ENCODE results near the gene NOL12.

NOL12 gene

DNA sequence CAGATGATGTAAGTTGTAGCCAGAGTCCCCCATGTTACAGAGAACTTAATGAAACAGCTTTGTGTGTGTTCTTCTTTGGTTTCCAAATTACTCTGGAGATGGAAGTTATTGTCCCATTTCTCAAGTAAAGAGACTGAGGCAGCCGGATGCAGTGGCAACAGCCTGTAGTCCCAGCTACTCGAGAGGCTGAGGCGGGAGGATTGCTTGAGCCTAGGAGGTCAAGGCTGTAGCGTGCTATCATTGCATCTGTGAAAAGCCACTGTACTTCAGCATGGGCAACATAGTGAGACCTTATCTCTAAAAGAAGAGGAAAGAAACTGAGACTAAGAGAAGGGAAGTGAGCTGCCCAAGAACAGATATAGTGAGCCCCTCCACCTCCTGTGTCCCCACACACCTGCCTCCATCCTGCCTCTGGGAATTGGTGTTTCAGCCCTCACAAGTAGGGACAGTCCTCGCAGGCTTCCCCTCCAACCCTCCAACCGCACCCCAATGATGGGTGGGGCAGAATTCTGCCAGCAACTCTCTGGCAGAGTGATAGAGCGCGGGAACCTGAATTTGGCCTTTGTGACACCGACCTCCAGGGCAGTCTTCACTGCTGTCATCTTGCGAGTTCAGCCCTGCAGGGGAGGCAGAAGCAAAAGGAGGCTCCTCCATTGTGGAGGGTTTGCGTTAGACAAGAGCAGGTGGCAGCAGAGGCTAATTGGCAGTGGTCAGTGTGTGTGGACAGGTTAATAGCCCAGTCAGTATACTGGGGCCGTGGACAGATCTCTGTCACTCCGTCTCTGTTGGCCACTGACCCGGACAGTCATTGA, 26.0 kb upstream of the NOL12 start:
- DNase-seq: no peak

DNA sequence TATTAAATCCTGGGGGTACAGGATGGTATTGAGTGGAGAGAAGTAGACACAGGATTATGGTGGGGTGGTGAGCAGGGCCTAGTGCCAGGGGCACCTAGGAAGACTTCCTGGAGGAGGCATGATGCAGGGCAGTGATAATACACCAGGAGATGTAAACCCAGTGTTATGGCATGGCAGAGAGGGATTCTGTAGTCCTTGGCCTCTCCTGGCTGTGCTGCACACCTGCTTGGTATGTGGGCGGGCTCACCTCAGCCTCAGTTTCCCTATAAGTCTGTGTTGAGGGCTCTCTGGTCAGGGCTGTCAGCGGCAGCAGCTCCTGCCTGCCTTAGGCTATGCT, 25.5 kb upstream of the NOL12 start:
- DNase-seq: no peak

DNA sequence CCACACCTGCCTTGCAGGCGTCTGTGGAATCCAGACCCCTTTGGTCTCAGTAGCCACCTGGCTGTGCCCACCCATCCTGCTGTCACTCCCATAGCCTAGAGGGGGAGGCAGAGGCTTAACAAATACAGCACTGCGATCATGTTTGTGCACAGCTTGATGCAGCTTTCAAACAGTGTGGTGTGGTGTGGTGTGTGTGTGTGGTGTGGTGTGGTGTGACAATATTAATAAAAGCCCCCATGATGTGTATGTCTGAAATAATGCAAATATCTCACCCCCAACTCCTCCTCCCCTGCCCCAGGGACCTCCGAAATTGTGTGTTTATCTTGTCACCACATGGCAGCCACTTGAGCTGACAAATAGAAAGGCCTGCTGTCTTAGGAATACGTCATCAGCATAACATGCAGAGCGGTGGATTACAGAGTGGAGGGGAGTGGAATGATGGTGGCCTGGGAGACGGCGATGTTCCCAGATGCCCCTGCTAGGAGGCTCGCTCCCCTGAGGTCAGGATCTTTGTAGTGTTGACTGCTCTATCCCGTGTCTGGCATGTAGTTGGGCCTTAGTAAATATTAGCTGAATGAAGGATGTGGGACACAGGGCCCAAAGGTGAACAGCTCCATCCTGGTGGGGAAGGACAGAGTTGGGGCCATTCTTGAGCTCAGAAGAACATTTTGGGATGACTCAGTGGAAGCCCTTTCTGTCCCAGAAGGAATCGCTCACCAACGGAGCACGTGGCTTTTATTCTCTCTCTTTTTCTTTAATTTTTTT, 24.8 kb upstream of the NOL12 start:
- DNase-seq: peak; percentile 85

DNA sequence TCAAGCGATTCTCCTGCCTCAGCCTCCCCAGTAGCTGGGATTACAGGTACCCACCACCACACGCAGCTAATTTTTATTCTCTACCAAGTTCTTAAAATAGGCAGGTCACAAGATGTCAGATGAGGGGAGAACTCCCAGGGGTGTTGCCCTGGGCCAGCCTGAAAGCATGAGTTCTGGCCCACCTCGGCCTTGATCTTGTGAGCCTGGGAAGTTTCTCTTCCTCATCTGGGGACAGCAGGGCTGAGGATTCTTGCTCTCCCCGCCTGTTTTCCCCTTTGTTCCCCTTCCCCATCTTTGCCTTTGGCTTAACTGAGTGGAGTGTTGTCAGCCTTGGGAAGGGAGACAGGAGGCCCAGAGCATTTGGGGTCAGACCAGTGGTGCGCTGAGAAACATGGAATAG, 24.1 kb upstream of the NOL12 start:
- DNase-seq: no peak

DNA sequence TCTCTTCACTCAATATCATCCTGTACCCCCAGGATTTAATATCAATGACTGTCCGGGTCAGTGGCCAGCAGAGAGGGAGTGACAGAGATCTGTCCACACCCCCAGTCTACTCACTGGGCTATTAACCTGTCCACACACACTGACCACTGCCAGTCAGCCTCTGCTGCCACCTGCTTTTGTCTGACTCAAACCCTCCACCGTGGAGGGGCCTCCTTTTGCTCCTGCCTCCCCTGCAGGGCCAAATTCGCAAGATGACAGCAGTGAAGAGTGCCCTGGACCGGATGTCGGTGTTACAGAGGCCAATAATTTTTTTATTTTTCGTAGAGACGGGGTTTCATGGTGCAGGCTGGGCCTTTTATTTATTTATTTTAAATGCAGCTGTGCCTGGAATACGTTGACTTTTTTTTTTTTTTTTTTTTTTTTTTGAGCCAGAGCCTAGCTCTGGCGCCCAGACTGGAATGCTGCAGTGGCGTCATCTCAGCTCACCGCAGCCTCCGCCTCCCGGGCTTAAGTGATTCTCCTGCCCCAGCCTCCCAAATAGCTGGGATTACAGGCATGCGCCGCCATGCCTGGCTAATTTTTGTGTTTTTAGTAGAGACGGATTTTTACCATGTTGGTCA, 22.5 kb upstream of the NOL12 start:
- peak; percentile 40 for DNase-seq

DNA sequence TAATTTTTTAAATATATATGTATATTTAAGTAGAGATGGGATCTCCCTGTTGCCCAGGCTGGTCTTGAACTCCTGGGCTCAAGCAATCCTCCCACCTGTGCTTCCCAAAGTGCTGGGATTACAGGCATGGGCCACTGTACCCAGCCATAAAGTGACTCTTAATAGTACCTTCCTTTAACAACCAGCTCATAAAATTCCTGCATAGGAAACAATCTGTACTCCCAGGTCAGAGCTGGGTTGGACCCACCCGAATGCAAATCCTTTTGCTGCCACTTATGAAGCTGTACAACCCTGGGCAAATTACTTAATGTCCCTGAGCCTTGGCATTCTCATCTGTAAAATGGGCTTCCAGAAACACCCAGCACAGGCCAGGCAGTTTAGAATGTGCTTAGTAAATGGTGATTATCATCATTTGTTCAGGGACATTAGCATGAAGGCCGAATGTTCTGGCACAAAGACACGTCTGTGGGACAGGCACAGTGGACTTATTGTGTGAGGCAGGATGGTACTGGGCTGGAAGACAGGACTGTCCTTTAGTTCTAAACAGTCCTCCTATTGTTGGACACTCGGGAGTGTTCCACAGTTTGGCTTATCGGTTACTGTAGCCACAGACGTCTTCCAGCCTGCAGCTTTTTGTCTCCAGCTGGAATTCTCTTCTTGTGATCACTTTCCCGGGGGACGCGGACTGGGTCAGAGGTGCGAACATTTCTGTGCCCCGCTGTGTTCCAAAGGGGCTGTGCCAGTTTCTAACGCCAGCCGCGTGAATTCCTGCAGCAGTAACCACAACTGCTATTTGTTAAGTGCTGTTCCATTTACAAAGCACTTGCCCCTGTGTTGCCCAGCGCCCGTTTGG, 21.7 kb upstream of the NOL12 start:
- DNase-seq: no peak

DNA sequence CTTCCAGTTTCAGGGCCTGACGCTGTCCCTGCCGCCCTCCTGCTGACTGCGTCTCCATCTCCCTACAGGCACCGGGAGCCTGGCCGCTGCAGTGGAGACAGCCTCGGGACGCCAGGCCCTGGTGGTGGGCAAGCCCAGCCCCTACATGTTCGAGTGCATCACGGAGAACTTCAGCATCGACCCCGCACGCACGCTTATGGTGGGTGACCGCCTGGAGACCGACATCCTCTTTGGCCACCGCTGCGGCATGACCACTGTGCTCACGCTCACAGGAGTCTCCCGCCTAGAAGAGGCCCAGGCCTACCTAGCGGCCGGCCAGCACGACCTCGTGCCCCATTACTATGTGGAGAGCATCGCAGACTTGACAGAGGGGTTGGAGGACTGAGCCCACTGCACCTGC, 20.7 kb upstream of the NOL12 start:
- DNase-seq: no peak

DNA sequence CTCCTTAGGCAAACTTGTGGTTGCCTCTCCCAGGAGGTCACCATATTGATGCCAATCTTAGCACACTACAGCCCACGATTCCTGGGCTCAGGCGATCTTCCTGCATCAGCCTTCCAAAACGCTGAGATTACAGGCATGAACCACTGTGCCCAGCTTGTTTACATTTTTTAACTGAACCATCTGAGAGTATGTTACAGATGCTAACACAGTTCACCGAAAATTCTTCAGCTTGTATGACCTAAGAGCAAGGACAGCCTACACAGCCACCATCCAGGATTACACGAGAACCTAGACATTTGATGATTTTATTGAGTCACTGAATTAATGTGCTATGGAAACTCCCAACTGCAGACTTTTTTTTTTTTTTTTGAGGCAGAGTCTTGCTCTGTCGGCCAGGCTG, 16.6 kb upstream of the NOL12 start:
- peak; percentile 55 for DNase-seq

DNA sequence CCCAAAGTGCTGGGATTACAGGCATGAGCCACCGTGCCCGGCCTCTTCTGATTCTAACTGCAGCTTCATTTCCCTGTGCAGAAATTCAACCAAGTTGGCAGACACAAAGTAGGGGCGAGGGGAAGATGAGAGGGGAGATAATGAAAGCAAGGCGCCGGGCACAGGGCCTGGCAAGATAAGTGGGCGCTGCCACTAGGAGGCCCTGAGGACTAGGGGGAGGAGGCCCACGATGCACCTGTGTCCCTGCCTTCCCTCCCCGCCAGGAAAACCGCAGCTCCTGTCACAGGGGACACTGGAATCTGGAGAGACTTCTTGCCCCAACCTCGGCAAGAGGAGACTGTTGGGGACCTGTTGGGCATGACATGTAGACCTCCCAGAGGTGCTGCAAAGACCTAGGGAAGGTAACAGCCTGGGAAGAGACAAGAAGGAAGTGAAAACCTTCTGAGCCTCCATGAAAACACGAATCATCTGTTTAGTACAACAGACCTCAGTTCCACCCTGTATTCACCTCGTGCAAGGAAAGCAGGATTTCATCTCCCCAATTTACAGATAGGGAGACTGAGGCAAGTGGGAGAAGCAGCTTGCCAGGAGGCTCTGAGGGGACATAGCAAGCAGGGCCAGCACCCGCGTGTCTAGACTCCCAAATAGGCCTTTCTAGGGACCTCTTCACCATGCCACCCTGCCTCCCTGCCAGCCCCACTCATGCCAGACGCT, 13.8 kb upstream of the NOL12 start:
- no peak for DNase-seq

DNA sequence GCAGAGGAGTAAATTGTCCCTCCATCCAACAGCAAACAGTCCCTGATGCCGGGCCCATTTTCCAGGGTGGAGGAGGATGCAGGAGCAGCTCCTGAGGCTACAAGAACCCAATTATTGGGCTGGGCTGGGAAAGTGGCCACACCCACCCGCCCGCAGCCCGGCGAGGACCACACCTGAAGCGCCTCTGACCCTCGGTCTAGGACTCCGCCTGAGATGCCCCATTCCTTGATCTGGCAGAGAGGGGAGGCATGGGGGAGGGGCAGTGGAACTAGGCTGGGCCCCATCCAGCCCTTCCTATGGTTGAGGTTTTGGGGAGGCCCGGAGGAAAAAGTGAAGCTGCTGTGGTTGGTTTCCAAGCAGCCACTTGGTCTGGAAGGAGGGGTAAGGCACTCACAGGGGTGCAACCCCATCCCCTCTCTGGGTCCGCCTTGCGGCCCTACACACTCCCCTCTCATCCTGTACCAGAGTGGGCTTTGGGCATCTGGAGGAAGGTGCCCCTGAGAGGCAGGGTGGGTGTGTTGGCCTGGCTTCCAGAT, 13.2 kb upstream of the NOL12 start:
- no peak for DNase-seq

DNA sequence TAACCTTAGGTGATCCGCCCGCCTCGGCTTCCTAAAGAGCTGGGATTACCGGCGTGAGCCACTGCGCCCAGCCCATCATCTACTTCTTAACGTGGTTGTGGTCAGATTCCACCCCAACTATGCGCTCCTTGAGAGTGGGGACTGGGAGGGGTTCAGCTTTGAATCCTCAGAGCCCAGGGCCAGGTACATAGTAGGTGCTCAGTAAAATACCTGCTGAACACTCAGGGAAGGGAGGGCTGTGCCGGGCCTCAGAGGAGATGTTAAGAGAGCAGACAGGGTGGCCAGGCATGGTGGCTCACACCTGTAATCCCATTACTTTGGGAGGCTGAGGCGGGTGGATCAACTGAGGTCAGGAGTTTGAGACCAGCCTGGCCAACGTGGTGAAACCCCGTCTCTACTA, 11.9 kb upstream of the NOL12 start:
- DNase-seq: no peak

DNA sequence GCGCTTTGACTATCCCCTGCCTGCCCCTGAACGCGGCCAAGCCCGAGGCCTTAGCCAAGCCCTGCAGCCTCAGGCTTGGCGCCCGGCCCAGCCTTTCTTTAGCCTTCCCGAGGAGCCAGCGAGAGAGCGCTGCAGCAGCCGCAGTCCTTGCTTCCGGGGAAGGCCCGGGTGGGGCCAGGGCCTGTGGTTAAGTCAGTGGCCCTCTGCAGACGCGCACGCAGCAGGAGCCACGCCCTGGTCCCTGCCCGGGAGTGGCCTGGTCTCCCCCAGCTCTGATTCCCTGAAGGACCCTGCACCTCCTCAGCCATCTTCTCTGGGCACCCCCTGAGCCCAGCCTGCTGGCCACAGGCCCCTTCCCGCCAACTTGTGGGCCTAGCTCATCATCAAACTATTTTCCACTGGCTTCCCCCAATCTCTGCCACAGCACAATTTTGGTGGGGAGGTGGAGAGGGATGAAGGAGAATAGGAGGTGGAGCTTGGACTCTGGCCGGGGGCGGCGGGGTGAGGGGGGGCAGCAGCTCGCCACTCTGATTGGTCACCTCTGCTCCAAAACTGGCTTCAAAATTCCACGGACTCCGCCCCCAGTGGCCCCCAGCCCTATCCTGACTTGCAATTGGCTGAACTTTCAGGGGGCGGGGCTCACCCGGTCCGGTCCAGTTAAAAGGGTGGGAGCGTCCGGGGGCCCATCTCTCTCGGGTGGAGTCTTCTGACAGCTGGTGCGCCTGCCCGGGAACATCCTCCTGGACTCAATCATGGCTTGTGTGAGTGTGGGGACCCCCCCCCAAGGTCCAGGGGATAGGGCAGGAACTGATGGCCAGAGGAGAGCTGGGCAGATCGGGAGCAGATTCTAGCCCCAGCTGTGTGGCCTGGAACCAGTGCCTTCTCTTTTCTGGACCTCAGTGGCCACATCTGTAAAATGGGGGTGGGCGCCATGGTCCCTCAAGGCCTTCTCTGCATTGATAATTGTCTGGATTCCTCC, 10.9 kb upstream of the NOL12 start, which contains the start of gene LGALS1:
Gene LGALS1, plus strand, starts transcription at position 686 of the 979 bp plus-strand sequence. Its CDS starts 67 bp downstream, at position 753.
- peak; percentile 99 for DNase-seq

DNA sequence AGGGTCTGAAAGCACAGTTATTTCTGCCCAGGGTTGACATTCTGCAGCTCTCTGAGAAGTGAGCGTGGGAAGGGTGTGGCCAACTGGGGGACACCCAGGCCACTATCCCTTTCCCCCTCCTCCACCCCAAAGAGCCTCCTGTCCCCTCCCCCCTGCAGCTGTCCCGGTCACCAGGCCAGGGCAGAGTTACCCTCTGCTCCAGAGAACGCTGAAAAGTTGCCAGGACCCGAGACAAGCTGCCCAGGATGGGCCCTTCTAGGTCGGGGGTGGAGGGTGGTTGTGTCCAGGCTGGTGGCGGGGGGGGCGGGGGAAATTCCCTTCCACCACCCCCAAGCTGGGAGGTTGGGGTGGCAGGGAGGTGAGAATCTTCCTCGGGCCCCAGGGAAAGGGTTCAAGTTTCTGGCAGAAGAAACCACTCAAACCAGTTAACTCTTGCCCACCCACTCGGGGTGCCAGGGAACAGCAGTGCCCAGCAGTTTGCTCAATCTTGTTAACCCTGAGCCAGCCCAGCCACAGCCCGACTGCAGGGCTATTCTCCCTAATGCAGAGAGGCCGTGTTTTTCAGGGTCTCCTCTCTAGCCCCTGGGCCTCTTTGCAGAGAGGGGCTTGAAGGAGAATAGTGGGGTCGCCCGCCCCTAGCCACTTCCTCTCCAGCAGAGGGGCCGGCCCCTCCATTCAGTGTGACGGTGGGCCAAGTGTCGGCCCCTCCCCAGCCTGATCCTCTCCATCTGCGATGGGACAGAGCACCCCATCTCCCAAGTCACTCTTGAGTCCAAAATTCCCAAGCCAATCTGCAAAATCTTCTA, 10.0 kb upstream of the NOL12 start:
- peak; percentile 35 for DNase-seq

DNA sequence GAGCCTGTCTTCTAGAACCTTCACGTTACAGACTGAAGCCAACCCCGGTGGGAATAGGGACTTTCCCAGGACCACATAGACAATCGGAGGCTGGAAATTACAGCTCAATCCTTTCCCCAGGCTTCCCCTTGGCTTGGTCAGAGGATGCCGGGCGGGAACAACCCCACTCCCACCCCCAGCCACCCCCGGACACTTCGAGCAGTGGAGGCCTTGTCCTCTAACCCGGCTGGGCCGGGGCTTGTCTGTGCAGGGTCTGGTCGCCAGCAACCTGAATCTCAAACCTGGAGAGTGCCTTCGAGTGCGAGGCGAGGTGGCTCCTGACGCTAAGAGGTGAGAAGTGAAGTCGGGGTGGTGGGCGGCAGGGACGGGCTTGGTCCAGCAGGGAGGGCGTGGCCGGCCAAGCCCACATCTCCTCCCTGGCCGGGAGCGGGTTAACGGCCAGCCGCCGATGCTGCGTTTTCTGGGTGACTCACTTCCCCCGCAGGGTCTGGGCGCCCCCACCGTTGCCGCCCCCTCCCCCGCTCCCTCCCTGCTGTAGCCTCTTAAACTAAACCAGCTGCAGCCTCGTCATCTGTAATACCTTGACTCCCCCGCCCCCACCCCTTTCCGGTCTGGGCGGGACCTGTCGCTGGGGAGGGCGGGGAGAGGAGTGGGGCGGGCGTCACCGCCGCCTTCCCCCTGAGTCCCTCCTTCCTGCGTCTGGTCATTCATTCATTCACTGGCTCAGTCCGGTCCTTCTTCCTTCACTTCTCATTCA, 9.2 kb upstream of the NOL12 start:
- DNase-seq: peak; percentile 99

DNA sequence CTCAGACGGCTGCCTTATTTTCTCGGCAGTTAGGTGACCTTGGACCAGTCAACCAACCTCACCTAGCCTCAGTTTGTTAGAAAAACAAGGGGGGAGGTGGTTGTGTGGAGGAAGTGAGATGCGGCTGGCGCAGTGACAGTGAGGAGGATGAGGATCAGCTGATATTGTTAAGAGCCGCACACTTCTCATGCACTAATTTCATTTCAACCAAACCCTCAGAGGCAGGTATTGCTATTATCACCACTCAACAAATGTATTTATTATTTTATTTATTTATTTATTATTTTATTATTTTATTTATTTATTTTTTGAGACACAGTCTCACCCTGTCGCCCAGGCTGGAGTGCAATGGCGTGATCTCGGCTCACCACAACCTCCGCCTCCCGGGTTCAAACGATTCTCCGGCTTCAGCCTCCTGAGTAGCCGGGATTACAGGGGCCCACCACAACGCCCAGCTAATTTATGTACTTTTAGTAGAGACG, 8.6 kb upstream of the NOL12 start:
- DNase-seq: no peak

DNA sequence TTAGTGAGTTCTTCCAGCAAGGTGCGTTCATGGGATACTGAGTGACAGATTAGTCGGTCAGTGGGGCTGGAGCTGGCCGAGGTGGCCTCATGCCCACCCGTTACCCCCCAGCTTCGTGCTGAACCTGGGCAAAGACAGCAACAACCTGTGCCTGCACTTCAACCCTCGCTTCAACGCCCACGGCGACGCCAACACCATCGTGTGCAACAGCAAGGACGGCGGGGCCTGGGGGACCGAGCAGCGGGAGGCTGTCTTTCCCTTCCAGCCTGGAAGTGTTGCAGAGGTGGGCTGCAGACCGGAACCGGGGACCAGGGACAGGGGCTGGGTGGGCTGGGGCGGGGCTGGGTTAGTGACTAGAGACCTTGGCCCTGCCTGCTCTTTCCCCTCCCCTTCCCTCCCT, 7.8 kb upstream of the NOL12 start:
- DNase-seq: no peak

DNA sequence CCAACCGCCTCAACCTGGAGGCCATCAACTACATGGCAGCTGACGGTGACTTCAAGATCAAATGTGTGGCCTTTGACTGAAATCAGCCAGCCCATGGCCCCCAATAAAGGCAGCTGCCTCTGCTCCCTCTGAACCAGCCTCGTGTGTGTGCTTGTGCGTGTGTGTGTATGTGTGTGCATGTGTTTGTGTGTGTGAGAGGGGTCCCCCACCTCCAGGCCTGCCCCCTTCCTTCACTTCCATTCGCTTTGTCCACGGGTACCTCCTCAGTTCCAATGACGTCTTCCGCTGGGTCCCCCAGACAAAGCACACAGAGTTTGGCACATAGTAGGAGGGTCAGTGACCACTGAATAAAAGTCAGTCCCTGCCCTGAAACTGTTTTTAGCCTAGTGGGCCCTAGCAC, 6.5 kb upstream of the NOL12 start:
- DNase-seq: no peak

DNA sequence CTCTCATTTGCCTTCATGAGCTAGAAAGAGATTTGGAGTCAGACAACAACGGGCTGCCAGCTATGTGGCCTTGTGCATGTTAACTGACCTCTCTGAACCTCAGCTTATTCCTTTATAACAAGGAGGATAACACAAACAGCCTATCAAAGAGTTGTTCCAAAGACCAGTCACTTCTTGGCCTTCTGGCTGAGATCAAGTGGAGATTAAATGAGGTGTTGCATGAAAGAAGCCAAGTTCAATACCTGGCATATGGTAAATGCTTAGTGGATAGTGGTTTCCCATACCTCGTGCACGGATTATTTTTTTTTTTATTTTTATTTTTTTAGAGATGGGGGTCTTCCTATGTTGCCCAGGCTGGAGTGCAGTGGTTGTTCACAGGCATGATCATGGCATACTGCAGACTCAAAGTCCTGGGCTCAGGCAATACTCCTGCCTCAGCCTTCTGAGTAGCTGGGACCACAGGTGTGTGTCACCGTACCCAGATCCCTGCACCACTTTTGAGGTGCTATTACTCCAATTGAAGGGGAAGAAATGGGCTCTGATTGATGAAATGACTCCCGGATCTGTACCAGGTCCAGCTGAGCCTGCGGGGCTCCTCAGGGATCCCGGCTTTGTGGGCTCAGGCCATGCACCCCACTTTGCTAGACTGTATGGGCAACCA, 5.8 kb upstream of the NOL12 start:
- DNase-seq: peak; percentile 47

All from fibroblast of skin of right biceps (primary cell).